Upper lobe of left lung (tissue), 6 donors: ENCODE measurements around the gene LSM6. TPM values are rescaled to one million over a fixed set of nuclear protein-coding genes. Genes with fewer than 3 reads are reported as not detected.

Source experiments
- ATAC-seq, 2 donors: fragments of 200-7000 bp; cut with Tn5 transposase; one replicate each; pipeline ENCODE4 v1.9.1; 2022; ENCODE audit warnings: mild to moderate bottlenecking in 2 of 2, moderate library complexity in 2 of 2; ENCODE audit not compliant: low FRiP score in 2 of 2
- DNase-seq, 2 donors: peaks; one replicate each; pipeline ENCODE4 v3.0.0-alpha.2; 2019 to 2020
- H3K27ac ChIP-seq, 4 donors: fragments of 200-600 bp; sonication (generic); one replicate each; pipeline ENCODE4 v1.5.1; 2016 to 2019
- H3K27me3 ChIP-seq, 4 donors: fragments of 200-600 bp; sonication (generic); one replicate each; pipeline ENCODE4 v1.5.1; 2017 to 2019
- H3K36me3 ChIP-seq, 4 donors: fragments of 200-600 bp; sonication (generic); one replicate each; pipeline ENCODE4 v1.5.1; 2016 to 2019
- H3K4me1 ChIP-seq, 4 donors: fragments of 200-600 bp; sonication (generic); one replicate each; pipeline ENCODE4 v1.5.1; 2018 to 2019
- H3K4me3 ChIP-seq, 4 donors: fragments of 200-600 bp; sonication (generic); one replicate each; pipeline ENCODE4 v1.5.1; 2017 to 2019; ENCODE audit warnings: mild to moderate bottlenecking in 2 of 4, moderate library complexity in 1 of 4
- H3K9me3 ChIP-seq, 4 donors: fragments of 200-600 bp; sonication (generic); one replicate each; pipeline ENCODE4 v1.5.1; 2018 to 2019
- CTCF ChIP-seq, 6 experiments: fragments of 450-650 bp in 4 of 6; fragments of 200-600 bp in 2 of 6; sonication (generic) in 2 of 6; IDR thresholded peaks; one replicate each; pipeline ENCODE4 v1.5.1; 2016 to 2019; ENCODE audit warnings: antibody characterized with exemption in 6 of 6
- EP300 ChIP-seq, 4 donors: sonication (generic); formaldehyde crosslinking; IDR thresholded peaks; one replicate each; pipeline ENCODE4 v1.5.1; 2017; ENCODE audit warnings: antibody characterized with exemption in 4 of 4, control low read depth in 2 of 4
- POLR2A ChIP-seq, 4 donors: fragments of 450-650 bp; IDR thresholded peaks; one replicate each; pipeline ENCODE4 v1.5.1; 2016 to 2017; ENCODE audit warnings: antibody characterized with exemption in 4 of 4, mild to moderate bottlenecking in 2 of 4
- POLR2AphosphoS5 ChIP-seq, 2 donors: sonication (generic); formaldehyde crosslinking; IDR thresholded peaks; one replicate each; pipeline ENCODE4 v1.5.1; 2017; ENCODE audit warnings: antibody characterized with exemption in 2 of 2
- WGBS, 2 donors: methylation state at CpG; one replicate each; pipeline ENCODE4 v1.1.5; 2017 to 2018; 5-methylcytosine and 5-hydroxymethylcytosine counted together
- total RNA-seq, 6 donors: library from RNA; depleted of rRNA in 4 of 6; stranded (reverse); fragments of >200 nt in 4 of 6; gene quantifications; one replicate each; pipeline versions ENCODE4 v1.1.0 to v1.2.1, GENCODE V29; 2016 to 2021
- donor health status: DM: no; HTN: no; CAD: no; lungs with moderate emphysema.
- donor health status: DM: no; HTN: yes; CAD: no; lungs with severe emphysema.

LSM6 gene
- total RNA-seq, 6 donors from 2014 or later = 19.6 to 48.2 (median 33.5) TPM

- no peak overlapping the region for H3K27ac ChIP-seq
- no peak for DNase-seq
- no peak for ATAC-seq
- H3K4me1 ChIP-seq = no peaks in the 10 kb centered on the region
- TF ChIP-seq POLR2AphosphoS5 (IDR thresholded peaks at IDR 0.05) (no peak), EP300 (IDR thresholded peaks at IDR 0.05) (no peak), POLR2A (IDR thresholded peaks at IDR 0.05) (no peak)
- no peaks in the 10 kb centered on the region for H3K27me3 ChIP-seq
- H3K36me3 ChIP-seq = no peaks in the 10 kb centered on the region
- H3K9me3 ChIP-seq = no peaks in the 10 kb centered on the region
- no peak overlapping the region for H3K4me3 ChIP-seq
Observed at GRCh38 chr4:146142768-146143167, 32.8 kb upstream of the LSM6 start.

GRCh38 chr4:146143888-146144287 is 31.6 kb upstream of the LSM6 start:
- Histone ChIP-seq H3K9me3 (no peaks in the 10 kb centered on the region), H3K4me1 (no peaks in the 10 kb centered on the region), H3K27ac (no peak overlapping the region), H3K36me3 (no peaks in the 10 kb centered on the region), H3K27me3 (no peaks in the 10 kb centered on the region), H3K4me3 (no peak overlapping the region)
- DNase-seq (peak in 1 of 2 donors; percentile 26), ATAC-seq (peak in 1 of 2 donors; percentile 53)
- WGBS, 2 donors = 71 to 83% methylated on average over 3 of the region's 3 CpGs
- no peak for TF ChIP-seq EP300 (IDR thresholded peaks at IDR 0.05)
- TF ChIP-seq POLR2AphosphoS5 (IDR thresholded peaks at IDR 0.05) = no peak
- TF ChIP-seq POLR2A (IDR thresholded peaks at IDR 0.05) = no peak
- no peak for TF ChIP-seq CTCF (IDR thresholded peaks at IDR 0.05)

GRCh38 chr4:146146918-146147317 is 28.6 kb upstream of the LSM6 start:
- Histone ChIP-seq H3K36me3 (no peaks in the 10 kb centered on the region), H3K27ac (no peak overlapping the region), H3K4me3 (no peak overlapping the region), H3K9me3 (no peaks in the 10 kb centered on the region), H3K27me3 (no peaks in the 10 kb centered on the region), H3K4me1 (no peaks in the 10 kb centered on the region)
- 87 to 96% methylated on average over 3 of the region's 3 CpGs for WGBS, 2 donors
- ATAC-seq = no peak
- no peak for DNase-seq
- TF ChIP-seq POLR2A (IDR thresholded peaks at IDR 0.05) (no peak), CTCF (IDR thresholded peaks at IDR 0.05) (no peak), POLR2AphosphoS5 (IDR thresholded peaks at IDR 0.05) (no peak), EP300 (IDR thresholded peaks at IDR 0.05) (no peak)

GRCh38 chr4:146148021-146148420 is 27.5 kb upstream of the LSM6 start:
- DNase-seq (no peak), ATAC-seq (no peak)
- no peaks in the 10 kb centered on the region for H3K4me1 ChIP-seq
- H3K27ac ChIP-seq = no peak overlapping the region
- TF ChIP-seq POLR2A (IDR thresholded peaks at IDR 0.05) = no peak
- TF ChIP-seq POLR2AphosphoS5 (IDR thresholded peaks at IDR 0.05) = no peak
- TF ChIP-seq EP300 (IDR thresholded peaks at IDR 0.05) = no peak
- TF ChIP-seq CTCF (IDR thresholded peaks at IDR 0.05) = no peak
- WGBS, 2 donors = 74% methylated on average over 4 of the region's 4 CpGs
- no peaks in the 10 kb centered on the region for H3K36me3 ChIP-seq
- no peaks in the 10 kb centered on the region for H3K9me3 ChIP-seq
- no peak overlapping the region for H3K4me3 ChIP-seq
- H3K27me3 ChIP-seq = no peaks in the 10 kb centered on the region

GRCh38 chr4:146154057-146154456 is 21.5 kb upstream of the LSM6 start:
- no peaks in the 10 kb centered on the region for H3K4me1 ChIP-seq
- H3K9me3 ChIP-seq = no peaks in the 10 kb centered on the region
- no peak overlapping the region for H3K4me3 ChIP-seq
- no peak overlapping the region for H3K27ac ChIP-seq
- H3K36me3 ChIP-seq = no peaks in the 10 kb centered on the region
- TF ChIP-seq CTCF (IDR thresholded peaks at IDR 0.05) = no peak
- TF ChIP-seq POLR2AphosphoS5 (IDR thresholded peaks at IDR 0.05) = no peak
- no peak for TF ChIP-seq EP300 (IDR thresholded peaks at IDR 0.05)
- TF ChIP-seq POLR2A (IDR thresholded peaks at IDR 0.05) = no peak
- WGBS, 2 donors = 52 to 55% methylated on average over 2 of the region's 2 CpGs
- DNase-seq (no peak), ATAC-seq (no peak)
- no peaks in the 10 kb centered on the region for H3K27me3 ChIP-seq
